Activated CD8-positive, alpha-beta memory T cell treated with anti-CD3 and anti-CD28 coated beads for 48 hours (primary cell): Measurements from ENCODE around the gene HECTD3.

Source experiments
- DNase-seq, 3 experiments: peaks; one replicate each; pipeline ENCODE4 v3.0.0-alpha.2; 2020; ENCODE audit warnings: low read depth in 2 of 3, low spot score in 2 of 3

HECTD3 gene

GRCh38 chr1:45010855-45011811 is at the start of gene HECTD3:
Gene HECTD3 (minus strand): TSS chr1:45011324. CDS start chr1:45011257, 67 bp downstream.
- DNase-seq = peak in 2 of 3 experiments; percentile 48 to 50

GRCh38 chr1:45059829-45060228 is 48.7 kb upstream of the HECTD3 start:
- DNase-seq = no peak

GRCh38 chr1:45057542-45057941 is 46.4 kb upstream of the HECTD3 start:
- no peak for DNase-seq

- no peak for DNase-seq
These were observed 40.1 kb upstream of the HECTD3 start for GRCh38 chr1:45051005-45051772.

- no peak for DNase-seq
These were observed 35.9 kb upstream of the HECTD3 start for GRCh38 chr1:45047032-45047431.

- DNase-seq = no peak
These were observed 33.8 kb upstream of the HECTD3 start for GRCh38 chr1:45044916-45045315.

- no peak for DNase-seq
These were observed 32.0 kb upstream of the HECTD3 start for GRCh38 chr1:45043094-45043493.

GRCh38 chr1:45040297-45040696 is 29.2 kb upstream of the HECTD3 start:
- no peak for DNase-seq

GRCh38 chr1:45038661-45039364 is 27.7 kb upstream of the HECTD3 start:
- DNase-seq = no peak

GRCh38 chr1:45038240-45038639 is 27.1 kb upstream of the HECTD3 start:
- no peak for DNase-seq

GRCh38 chr1:45037456-45037855 is 26.3 kb upstream of the HECTD3 start:
- DNase-seq = no peak

GRCh38 chr1:45035631-45036301 is 24.6 kb upstream of the HECTD3 start:
- DNase-seq = no peak

GRCh38 chr1:45033356-45033755 is 22.2 kb upstream of the HECTD3 start:
- no peak for DNase-seq

GRCh38 chr1:45032837-45033236 is 21.7 kb upstream of the HECTD3 start:
- DNase-seq = no peak

- no peak for DNase-seq
These were observed 15.3 kb upstream of the HECTD3 start for GRCh38 chr1:45026446-45026845.

- no peak for DNase-seq
These were observed 12.5 kb upstream of the HECTD3 start for GRCh38 chr1:45023663-45024062.

GRCh38 chr1:45018599-45019230 is 7.6 kb upstream of the HECTD3 start:
- DNase-seq = peak in 1 of 3 experiments; percentile 42

GRCh38 chr1:45016767-45017166 is 5.6 kb upstream of the HECTD3 start:
- no peak for DNase-seq

GRCh38 chr1:45016090-45016697 is 5.1 kb upstream of the HECTD3 start:
- no peak for DNase-seq

- DNase-seq = no peak
These were observed 4.6 kb upstream of the HECTD3 start for GRCh38 chr1:45015683-45016082.
